ENCODE results near the gene NUDT1. TPM values are rescaled to one million over a fixed set of nuclear protein-coding genes. Genes with fewer than 3 reads are reported as not detected.
A peak's percentile ranks its signal among the peaks of the same experiment; 100 is the strongest.

Gene NUDT1
- polyA plus RNA-seq, 10 donors, result 11.9 to 33.6 (median 19.9) TPM

DNA sequence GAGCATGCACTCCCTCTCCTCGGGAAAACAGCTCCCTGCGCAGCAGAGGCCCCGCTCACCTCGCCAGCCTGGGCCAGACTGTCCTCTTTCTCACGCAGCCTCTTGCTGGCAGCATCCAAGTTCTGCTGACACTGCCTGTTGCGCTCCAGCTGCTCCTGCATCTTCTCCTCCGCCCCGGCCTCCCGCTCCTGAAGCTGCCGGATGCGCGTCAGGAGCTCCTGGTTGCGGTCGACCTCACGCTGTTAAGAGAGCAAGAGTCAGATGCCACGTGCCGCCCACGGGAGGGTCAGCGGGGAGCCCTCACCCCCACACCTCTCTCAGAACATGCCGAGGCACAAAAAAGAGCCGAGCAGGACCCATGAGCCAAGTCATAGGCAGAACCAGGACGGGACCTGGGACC is 19.5 kb upstream of the NUDT1 start:
- no peak for DNase-seq

DNA sequence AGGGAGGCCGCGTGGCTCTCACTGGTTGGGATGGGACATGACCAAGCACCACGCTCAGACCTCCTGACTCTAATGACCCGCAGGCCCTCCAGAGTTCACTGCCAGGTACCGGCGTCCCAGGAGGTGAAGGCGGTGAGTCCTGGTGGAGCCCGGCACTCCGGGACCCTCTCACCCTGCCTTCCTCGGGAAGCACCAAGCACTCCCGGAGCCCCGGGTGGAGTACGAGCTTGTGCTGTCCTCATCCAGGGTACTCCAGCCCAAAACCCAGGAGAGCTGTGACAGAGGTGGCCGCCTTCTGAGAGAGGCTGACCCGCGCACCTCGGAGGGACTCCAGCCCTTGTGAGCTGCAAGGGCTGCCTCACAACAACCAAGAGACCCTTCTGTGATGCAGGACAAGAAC is 18.7 kb upstream of the NUDT1 start:
- no peak for DNase-seq

DNA sequence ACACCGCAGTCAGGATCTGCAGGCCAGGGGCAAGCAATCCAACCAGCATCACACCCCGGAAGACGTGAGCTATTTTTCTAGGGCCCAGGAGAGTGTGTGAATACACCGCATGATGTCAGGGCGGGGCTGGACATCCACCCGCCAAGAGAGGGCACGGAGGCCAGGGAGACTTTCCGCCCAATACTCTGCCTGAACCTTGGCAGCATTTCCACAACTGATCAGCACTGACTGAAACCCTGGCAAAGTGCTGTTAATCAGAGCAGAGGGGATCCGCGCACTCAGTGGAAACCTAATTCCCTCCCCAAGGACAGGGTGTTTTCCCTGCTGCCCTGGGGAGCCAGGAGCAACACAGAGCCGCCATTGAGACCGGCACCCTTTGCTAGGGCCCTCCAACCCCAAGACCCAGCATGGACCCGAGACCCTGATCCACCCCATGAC is 17.5 kb upstream of the NUDT1 start:
- DNase-seq, result no peak

DNA sequence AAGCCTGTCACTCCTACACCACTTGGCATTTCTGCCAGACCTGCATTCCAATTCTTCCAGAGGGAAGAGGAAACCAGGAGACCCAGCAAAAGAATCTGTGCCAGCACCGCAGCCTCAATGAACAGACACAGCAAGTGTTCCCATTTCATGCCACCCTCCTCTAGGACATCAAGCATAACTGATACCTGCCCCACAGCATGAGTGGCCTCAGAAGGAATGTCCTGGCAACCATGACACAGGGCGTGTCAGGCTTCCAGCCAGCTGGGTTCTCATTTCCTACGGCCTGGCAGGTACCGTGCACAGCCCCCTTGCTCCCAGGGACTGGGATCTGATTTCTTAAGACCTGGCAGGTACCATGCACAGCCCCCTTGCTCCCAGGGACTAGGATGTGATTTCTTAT is 17.1 kb upstream of the NUDT1 start:
- no peak for DNase-seq

DNA sequence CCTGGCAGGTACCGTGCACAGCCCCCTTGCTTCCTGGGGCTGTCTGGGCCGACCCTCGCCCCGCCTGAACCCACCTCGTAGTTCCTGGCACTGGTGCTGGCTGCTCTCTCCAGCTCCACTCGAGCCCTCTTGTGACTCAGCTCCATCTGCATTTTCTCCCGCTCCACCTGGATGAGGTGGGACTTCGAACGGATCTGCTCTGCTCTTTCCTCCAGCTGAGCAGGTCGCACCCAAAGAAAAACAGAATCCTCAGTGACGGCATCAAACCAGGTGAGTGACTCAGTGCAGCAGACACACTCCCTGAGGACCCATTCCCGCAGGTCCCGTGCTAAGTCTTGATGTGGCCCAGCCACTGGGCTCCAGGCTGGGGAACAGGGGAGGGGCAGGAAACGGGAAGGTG is 16.7 kb upstream of the NUDT1 start:
- DNase-seq, result no peak

DNA sequence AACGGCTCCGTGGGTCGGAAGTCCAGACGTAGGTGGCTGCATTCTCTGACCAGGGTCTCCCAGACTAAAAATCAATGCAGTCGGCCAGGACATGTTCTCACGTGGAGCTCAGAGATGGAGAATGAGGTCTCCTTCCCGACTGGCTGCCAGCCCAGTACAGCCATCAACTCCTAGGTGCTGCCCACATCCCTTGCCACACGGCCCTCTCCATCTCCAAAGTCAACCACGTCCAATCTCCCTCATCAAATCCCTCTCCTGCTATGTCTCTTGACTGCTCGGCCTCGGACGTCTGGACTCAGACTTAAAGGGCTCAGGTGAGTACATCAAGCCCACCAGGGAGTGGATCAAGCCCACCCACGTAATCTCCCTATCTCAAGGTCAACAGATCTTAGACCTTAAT is 16.2 kb upstream of the NUDT1 start:
- DNase-seq, result no peak

DNA sequence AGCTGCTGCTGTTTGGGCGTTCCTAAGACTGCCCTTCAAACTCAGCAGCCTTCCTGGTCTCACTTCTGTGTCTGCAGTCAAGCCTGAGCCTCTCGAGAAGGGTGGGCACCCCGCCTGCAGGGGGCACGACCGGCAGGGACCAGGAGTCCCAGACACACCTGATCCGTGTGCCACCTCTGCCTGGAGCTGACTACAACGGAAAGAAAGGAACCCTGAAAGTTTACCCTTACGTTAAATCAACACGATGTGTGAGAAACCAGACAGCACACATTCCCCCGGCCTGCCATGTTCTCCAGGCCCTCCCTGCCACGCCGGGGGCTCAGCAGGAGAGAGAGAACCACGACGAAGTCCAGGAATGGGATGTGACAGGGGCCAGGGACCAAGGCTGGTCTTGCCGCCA is 14.3 kb upstream of the NUDT1 start:
- no peak for DNase-seq

DNA sequence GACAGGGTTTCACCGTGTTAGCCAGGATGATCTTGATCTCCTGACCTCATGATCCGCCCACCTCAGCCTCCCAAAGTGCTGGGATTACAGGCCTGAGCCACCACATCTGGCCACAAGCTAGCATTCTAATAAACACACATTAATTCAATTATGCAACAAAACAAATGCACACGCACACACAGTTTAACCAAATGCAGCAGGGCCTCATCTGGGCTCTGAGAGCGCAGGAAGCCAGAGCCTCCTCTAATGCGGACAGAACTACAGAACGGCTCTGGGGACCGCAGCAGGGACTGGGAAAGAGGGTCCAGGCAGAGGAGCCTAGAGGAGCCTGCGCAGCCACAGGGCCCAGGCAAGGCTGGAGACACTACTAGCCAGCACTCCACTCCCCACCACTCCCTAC is 13.1 kb upstream of the NUDT1 start:
- no peak for DNase-seq

DNA sequence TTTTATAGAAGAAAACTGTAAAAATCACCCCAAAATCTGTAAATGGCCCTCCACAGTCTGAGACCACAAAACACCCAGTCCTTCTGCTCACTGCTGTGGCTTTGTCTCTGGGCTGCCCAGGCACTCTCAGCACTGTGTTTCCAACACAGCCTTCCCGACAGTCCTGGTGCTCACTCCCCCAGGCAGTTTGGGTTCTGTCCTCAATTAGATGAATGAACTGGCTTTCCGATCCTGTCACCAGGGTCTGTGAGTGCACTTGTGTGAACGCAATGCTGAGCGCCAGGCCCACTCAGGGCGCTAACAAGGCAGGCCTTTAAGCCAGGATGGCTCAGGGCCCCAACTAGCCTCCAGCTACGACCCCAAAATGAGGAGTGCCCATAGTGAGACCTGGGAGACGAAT is 12.6 kb upstream of the NUDT1 start:
- no peak for DNase-seq

DNA sequence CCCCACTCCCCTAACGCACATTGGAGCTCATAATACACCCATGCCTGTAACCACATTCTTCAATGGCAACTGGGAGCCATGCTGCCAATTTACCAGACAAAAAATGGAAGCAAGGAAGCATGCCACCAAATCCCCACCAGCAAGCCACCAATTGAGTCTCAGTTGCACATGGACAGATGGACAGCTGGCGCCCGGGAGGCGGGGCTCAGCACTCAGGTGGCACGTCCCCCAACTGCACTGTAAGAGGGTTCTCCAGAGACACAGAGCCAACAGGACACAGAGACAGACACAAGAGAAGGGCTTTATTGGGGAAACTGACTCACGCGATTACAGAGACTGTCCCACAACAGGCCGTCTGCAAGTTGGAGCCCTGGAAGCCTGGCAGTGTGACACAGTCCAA is 11.8 kb upstream of the NUDT1 start:
- DNase-seq, result no peak

DNA sequence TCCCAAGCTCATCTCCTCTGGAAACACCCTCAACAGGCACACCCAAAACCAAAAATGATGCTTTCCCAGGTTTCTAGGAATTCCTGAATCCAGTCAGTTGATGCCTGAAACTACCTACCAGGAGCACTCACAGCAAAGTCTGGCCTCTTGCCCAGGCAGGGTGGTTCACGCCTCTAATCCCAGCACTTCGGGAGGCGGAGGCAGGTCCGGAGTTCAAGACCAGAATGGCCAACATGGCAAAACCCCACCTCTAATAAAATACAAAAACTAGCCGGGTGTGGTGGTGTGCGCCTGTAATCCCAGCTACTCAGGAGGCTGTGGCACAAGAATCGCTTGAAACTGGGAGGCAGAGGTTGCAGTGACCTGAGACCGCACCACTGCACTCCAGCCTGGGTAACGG is 11.1 kb upstream of the NUDT1 start:
- no peak for DNase-seq

DNA sequence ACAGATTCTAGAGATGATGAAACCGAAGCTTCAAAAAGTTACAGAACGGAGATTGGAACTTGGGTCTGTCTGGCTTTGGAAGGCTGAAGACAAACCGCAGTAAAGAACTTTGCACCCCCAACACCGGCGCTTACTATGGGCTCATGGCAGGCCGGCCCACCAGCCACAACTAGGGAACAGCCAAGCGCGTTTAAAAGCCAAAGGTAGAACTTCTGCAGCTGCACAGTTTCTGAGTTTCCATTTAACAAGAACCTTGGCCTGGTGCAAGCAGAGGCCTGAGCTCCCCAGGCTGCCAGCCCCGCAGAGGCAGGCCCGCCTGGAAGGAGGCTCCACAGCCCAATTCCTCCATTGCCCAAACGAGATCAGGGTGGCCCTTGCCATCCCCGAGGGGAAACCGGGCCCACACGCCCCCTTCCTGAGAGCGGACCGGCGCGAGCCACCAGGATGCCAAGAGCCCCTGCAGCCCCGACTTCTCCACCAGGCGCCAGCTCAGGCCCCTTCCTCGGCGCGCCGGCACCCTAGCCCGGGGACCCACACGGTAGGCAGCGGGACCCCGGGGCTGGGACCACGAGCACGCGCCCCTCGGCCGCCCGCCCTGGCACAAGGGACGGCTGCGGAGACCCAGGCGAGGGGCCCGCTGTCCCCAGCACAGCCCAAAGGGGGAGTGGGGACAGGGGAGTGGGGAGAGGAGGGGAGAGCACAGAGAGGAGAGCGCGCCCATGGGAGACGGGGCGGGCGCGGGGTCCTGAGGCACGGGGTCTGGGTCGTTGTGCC is 9.8 kb upstream of the NUDT1 start:
- DNase-seq, result peak in 1 of 3 donors; percentile 67

DNA sequence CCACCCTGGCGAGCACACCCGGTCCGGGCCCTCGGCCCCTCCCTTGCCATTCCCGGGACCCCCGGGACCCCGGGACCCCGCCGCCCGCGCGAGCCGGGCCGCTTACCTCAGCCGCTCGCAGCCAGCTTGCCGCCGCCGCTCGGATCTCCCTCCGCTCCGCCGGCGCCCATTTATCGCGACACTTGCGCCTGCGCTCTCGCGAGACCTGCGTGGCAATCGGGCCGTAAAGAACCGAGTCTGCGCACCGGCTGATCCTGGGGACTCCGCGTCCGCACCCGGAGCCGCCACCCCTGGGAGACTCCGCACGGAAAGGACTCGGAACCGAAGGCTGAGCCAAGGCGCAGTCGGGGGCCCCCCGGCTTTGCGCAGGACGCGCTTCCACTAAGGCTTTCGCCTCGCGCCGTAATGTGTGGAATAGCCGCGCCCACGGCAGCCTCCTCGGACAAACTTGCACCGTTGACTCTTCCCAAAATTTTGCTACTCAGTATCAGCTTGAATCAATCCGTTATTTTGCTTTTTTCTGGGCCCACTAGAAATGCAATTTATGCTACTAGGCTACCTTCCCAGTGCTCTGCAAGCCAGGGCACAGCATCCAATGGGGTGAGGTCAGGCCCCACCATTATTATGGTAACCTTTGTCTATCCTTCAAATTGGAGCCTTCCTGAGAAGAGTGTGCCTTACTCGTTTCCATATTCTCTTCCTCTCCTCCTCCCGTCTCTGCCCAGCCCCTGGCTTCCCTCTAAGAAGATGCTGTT is 9.1 kb upstream of the NUDT1 start, which contains the start of gene MAD1L1:
Gene MAD1L1, minus strand, starts transcription at position 180 of the 755 bp plus-strand sequence. CDS start 2,812 bp downstream, outside the sequence.
- peak; percentile 90 to 97 (median 94) for DNase-seq

DNA sequence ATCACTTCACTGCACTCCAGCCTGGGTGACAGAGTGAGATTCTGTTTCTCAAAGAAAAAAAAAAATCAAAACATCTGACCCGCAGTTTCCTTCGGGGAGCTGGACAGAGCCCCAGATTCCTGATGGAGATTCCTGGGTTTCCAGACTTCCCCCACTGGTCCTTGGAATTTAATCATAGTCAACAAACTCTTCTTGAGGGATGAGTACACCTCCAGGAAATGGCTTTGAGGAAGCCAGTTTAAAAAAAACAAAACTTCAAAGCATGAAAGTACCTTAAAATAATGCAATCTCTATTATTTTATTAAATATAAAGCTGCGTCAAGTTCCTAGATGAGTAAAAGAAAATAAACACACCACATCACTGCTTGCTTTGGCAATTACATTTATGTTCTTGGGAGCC is 8.1 kb upstream of the NUDT1 start:
- no peak for DNase-seq

DNA sequence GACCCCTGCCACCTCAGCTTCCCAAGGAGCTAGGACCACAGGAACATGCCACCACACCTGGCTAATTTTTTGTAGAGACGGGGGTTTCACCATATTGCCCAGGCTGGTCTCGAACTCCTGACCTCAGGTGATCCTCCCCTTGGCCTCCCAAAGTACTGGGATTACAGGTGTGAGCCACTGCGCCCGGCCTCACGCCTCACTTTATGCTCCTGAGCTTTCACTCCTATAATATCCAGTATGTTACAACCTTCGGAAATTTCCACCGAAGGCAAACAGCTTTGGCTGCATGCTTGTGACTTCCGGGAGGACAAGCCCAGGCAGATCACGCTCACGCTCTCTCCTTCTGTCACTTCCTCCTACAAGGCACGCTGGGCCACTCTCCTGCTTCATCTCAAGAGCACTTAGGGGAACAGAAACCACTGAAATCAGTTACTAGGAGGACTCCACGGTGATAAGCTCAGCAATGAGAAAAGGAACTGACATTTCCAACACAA is 4.9 kb upstream of the NUDT1 start:
- peak in 1 of 3 donors; percentile 45 for DNase-seq

DNA sequence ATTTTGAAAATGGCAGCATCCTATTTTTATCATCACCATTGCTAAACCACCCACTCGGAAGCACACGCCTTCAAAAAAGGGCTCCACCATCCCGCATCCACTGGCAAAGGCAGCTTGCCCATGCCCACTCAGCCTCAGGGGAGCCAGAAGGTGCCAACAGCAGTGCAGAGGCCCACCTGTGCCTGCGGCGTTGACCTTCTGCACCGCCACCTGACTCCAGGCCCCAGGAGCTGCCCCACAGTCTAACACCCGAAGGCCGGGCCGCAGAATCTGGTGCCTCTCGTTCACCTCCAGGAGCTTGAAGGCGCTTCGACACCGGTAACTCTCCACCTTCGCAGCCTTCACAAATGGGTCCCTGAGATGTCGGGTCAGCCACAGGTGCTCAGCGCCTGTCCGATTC is 2.8 kb upstream of the NUDT1 start:
- no peak for DNase-seq

DNA sequence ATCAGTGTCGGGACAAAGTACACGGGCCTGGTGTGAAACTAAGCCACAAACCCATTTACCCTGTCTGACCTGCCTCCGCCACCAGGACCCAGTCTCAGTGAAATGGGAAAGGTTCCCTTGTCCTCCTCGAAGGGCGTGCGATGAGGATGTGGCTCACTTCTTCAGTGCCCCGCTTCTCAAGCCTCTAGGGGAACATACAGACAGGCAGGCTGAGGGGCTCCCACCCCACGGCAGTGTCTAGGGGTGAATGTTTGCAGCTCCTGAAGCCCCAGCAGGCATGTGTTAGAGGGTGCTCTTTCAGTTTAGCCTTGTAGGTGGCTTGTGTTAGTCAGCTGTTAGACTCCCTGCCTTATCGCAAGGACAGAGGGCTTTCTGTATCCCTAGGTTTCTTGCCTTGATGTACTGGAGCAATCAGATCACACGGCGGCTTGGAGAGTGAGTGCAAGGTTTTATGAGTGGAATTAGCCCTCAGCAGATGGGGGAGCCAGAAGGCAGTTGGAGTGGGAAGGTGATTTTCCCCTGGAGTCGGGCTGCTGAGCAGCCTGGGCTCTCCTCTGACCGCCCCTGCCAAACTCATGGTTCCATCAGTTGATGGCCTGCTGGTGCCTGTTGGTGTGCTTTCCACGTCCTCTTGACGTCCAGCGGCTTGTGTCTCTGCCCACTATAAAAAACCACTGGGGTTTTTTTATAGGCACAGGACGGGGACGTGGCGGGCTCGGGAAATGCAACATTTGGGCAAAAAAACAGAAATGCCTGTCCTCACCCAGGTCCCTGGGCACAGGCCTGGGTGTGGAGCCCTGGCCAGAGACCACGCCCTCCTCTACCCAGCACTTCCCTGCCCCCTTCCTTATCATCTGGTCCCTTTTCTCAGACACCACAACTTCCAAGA is 759 bp downstream of the NUDT1 start:
- DNase-seq, result no peak

DNA sequence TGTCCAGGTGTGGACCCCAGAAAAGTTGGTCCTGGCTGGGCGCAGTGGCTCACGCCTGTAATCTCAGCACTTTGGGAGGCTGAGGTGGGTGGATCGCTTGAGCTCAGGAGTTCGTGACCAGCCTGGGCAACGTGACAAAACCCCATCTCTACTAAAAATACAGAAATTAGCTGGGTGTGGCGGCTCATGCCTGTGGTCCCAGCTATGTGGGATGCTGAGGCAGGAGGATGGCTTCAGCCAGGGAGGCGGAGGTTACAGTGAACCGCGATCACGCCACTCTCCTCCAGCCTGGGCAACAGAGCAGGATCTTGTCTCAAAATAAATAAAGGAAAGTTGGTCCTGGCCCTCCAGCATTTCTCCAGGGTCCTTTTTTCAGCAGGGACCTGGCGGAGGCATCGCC is 1.4 kb downstream of the NUDT1 start:
- no peak for DNase-seq

DNA sequence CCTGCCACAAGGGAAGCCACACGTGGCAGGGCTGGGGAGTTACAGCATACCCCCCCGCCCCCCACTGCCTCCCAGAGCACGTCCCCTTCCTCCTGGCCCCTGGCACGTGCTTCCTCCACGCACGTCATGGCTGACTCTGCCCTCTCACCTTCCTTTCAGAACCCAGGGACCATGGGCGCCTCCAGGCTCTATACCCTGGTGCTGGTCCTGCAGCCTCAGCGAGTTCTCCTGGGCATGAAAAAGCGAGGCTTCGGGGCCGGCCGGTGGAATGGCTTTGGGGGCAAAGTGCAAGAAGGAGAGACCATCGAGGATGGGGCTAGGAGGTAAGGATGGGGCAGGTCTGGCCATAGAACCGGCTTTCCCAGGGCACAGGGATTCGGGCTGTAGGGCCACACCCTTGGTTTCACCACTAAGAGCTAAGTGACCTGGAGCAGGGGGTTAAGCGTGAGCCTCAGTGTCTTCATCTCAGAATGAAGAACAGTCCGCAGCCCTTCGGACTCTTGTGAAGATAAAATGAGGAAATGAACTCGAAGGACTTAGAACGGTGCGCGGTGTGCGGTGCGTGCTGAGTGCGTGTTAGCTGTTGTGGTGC is 2.5 kb downstream of the NUDT1 start:
- DNase-seq, result no peak

DNA sequence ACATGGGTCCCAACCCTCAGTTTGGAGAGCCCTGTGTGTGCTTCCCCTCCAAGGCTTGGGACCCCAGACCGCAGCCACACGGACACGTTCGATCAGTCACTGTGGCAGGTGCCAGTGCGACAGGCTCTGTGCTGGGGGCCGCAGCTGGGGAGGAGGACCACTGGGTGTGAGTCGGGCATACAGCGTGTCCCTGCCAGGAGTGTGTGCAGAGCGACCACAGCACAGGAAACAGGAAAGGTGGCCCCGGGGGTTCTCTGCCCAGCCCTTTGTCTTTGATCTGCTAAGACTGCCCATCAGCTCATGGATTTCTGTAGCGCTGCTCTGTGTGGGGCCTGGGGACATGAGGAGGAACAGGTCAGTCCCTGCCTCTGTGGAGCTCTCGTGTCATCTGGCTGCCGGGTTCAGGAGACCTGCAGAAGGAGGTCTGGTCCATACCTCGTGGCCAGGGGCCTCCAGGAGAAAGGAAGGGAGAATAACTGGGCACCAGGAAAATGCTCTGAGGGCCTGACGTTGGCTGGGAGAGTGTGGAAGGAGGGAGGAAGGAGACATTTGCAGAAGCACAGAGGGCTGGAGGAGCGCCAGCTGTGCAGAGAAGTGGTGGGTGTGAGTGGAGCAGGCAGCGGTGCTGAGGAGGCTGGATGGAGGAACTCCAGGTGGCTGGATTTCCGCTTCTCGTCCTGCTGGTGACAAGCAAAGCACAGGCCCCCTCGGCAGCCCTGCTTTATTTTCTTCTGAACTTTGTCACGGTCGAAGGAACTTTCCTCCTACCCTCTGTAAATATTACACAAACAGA is 4.1 kb downstream of the NUDT1 start:
- peak in 2 of 3 donors; percentile 61 to 79 for DNase-seq
